Measurements from ENCODE around the gene PTPRN2.

- no peak for TF ChIP-seq GATA2 (IDR thresholded peaks at IDR 0.05; ENCODE audit: low read depth, low read length)
- TF ChIP-seq GATA3 (IDR thresholded peaks at IDR 0.05; ENCODE audit: low read depth, low read length) = no peak
Measured at GRCh38 chr7:158403013-158403821, 184.4 kb downstream of the PTPRN2 start.

Measured in SH-SY5Y (cell line).